Keratinocyte (primary cell): Measurements from ENCODE around the gene CABP4.

Experiments
- CTCF ChIP-seq, 3 experiments: IDR thresholded peaks in 1 of 3; conservative IDR thresholded peaks in 1 of 3; optimal IDR thresholded peaks in 1 of 3; 2 replicates in 2 of 3; 3 replicates in 1 of 3; pipeline versions ENCODE3 to v1.5.1; 2011; ENCODE audit warnings: low read length in 3 of 3, mild to moderate bottlenecking in 3 of 3, moderate library complexity in 2 of 3, control low read depth in 1 of 3, inconsistent platforms in 1 of 3; ENCODE audit not compliant: insufficient read depth in 2 of 3; ENCODE audit errors: extremely low read depth in 1 of 3
- EZH2 ChIP-seq: IDR thresholded peaks from one replicate; pipeline ENCODE4 v1.6.1; 2012; ENCODE audit warnings: inconsistent platforms, mild to moderate bottlenecking, low read length, moderate library complexity

DNA sequence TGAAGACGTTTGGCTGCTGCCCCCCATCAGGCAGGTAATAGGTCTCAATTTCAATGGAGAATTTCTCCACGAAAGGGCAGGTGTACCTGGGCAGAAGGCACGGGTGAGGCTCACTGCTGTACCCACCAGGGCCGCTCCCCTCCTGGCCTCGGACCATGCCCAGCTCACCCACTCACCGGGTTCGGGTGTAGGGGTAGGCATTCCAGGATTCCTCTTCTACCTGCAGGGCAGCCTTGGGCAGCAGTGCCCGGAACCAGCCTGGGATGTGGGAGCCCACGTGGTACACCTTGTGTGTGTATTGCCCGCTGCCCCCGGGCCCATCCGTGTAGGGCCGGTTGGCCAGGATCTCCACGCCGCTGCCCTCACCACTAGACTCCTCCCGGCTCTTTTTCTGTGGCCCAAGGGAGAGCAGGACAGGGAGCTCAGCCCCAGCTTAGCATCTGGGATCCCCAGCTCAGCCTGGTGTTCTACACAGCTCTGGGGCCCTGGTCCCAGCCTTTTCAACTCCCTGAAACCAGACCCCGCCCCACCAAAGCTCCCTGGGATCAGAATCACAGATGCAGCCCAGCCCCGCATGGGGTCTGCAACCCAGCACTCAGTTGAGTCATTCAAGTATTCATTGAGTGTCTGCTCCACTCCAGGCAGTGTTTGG lies 47.3 kb downstream of the CABP4 start:
- TF ChIP-seq CTCF (optimal IDR thresholded peaks at IDR 0.05 in 1 of 3, IDR thresholded peaks at IDR 0.05 in 1 of 3, conservative IDR thresholded peaks at IDR 0.05 in 1 of 3; ENCODE audit: extremely low read depth in 1 of 3, insufficient read depth in 2 of 3, low read length in 3 of 3) (no peak), EZH2 (no peak)
